ENCODE results near the gene MYO15A. TPM values are rescaled to one million over a fixed set of nuclear protein-coding genes. Genes with fewer than 3 reads are reported as not detected.

Gene MYO15A
- total RNA-seq, 2 donors from 2014 or later, result 0.71 to 1.3 TPM

DNA sequence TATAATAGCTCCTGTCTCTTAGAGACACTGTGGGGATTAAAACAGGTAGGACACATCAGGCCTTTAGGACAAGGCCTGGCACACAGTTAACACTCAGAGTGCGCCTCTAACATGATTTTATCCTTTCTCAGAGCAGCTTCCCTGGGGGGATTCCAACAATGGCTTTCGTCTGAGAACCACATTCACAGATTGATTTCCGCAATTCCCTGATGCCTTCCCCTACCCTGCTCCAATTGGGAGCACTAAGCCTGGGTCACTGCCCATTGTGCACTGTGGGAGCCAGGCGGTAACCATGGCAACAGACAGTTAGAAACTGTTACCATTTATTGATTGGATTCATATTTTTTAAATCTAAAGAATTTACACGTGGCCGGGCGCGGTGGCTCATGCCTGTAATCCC is 69.2 kb downstream of the MYO15A start:
- intact Hi-C loops (cut with DNase I), result no loop called here
- DNase-seq (ENCODE audit: low spot score), result no peak

DNA sequence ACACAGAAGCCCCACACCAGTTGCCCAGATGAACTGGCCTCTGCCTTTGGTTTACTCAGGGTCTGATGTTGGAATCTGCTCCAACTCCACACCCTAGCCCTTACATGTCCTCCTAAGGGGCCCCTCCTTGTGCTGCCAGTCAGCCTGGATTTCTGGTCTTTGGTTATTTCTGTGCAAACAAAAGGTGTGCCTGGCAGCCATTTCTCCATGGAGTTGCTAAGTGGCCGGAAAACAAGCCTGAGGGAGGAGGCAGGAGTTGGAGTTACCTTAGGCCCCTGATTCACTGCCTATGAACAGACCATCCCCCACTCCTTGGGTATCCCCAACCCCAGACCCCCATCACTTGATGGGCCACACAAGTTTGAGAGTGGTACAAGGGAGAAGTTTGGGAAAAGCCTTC is 70.6 kb downstream of the MYO15A start:
- intact Hi-C loops (cut with DNase I), result no loop called here

DNA sequence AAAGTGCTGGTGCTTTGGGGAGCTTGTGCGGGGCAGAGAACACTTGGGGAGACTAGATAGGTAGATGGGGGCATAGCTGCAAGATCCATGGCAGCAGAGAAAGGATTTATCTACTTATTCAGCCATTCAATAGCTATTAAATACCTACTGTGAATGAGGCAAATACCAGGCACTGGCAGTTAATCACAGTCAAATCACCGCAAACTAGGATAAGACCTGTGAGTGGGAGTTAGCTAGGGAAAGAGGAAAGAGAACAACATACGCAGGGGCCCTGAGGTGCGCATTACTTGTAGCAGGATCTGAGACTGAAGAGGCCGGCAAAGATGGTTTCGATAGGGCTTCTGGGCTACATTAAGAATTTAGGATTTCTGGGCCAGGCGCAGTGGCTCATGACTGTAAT is 71.2 kb downstream of the MYO15A start:
- intact Hi-C loops (cut with DNase I), result no loop called here
- no peak for DNase-seq (ENCODE audit: low spot score)

More for the DNA sequence above, 70.6 kb downstream of the MYO15A start:
- no peak for DNase-seq (ENCODE audit: low spot score)

DNA sequence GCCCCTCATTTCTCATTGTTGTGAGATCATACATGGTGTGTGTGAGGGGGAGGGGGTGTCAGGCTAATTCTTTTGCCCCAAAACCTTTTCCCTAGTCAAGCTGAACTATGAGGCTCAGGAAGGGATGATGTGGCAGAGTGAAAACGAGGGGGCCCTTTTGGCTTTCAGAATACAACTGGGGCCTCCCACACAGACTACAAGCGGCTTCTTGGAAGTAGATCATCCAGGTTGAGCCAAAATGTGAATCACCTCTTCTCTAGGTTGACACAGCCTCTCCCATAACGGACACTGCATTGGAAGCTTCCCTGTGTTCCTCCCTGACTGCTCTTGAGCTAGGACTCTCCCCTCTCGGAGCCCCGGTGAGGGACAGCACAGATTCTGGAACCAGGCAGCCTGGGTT is 72.8 kb downstream of the MYO15A start:
- no peak for DNase-seq (ENCODE audit: low spot score)
- intact Hi-C loops (cut with DNase I), result no loop called here

DNA sequence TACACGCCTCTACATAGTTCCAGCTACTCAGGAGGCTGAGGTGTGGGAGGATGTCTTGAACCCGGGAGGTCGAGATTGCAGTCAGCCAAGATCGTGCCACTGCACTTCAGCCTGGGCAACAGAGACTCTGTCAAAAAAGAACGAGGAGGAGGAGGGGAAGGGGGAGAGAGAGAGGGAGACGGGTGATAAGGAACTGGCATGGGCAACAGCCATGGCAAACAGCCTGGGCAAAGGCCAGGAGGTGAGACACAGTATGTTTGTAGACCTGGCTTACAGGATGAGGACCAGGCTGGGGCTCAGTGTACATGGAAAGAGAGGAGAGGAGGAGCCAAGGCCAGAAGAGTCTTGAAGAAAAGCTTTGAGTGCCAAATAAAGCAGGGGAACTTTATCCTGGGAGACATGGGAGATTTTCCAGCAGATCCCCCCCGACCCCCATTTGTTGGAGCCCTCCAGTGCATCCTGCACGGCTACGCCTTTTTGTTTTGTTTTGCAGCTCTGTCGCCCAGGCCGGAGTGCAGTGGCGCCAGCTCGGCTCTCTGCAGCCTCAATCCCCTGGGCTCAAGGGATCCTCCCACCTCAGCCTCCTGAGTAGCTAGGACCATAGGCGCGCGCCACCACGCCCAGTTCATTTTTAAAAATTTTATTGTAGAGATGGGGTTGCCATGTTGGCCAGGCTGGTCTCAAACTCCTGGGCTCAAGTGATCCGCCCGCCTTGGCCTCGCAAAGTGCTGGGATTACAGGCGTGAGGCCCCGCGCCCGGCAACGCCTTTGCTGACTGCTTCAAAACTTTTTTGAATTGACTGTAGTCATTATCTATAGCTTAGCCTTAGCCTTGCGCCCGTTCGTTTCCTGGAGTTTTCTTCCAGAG is 73.8 kb downstream of the MYO15A start:
- peak; percentile 84 for DNase-seq (ENCODE audit: low spot score)
- intact Hi-C loops (cut with DNase I), result no loop called here

DNA sequence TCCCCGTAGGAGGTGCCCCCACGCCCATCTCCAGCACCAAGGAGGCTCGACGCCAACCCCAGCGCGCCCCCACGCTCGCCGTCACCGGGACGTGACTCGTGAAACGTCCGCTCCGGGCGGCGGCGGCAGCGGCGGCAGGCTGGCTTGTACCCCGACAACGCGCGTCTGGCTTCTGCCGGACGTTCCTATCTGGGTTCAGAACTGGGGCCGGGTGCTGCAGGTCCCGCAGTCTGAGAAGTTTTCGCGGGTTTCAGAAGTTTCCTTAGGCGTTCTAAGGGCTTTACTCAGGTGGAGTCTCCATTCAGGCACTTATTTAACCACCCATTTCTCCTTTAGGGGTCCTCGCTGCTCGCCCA is 74.4 kb downstream of the MYO15A start:
- intact Hi-C loops (cut with DNase I), result no loop called here
- DNase-seq (ENCODE audit: low spot score), result peak; percentile 97

DNA sequence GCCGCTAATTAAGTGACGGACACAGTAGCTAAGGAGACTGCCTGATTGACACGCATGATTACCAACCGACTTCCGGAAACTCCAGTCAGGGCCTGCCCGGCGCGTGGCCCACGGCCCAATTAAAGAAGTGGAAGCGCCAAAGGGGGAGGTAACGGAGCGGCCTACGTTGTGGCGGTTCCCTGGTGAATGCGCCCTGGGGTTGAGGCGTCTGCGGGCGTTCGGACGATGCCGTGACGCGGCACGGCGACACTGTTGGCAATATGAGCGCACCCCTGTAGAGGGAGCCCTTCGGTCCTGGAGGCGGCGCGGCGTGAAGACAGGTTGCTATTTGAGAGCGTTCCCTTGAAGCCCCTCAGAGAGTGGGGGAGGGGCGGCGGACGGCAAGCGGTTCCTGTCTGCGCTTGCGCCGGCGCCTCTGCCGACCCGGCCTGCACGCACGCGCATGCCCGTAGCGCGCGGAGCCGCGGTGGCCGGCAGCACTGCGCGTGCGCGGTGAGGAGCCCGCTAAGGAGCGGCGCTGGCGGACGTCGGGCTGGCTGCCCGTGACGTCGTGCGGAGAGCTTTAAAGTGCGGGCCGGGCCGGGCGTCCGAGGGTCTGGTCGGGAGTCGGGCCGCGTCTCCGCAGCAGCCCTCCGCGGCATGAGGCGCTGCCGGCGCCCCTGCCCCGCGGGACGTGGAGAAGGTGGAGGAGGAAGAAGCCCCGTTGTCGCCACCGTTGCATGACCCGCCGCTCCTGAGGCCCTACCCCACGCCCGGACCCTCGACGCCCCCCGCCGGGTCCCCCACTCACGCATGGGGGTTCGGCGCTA is 75.0 kb downstream of the MYO15A start, which contains the start of gene ALKBH5:
ALKBH5 (plus strand) TSS at position 495 of the 809 bp plus-strand sequence. CDS start 416 bp downstream, outside the sequence.
- intact Hi-C loops (cut with DNase I), result no loop called here
- peak; percentile 98 for DNase-seq (ENCODE audit: low spot score)

DNA sequence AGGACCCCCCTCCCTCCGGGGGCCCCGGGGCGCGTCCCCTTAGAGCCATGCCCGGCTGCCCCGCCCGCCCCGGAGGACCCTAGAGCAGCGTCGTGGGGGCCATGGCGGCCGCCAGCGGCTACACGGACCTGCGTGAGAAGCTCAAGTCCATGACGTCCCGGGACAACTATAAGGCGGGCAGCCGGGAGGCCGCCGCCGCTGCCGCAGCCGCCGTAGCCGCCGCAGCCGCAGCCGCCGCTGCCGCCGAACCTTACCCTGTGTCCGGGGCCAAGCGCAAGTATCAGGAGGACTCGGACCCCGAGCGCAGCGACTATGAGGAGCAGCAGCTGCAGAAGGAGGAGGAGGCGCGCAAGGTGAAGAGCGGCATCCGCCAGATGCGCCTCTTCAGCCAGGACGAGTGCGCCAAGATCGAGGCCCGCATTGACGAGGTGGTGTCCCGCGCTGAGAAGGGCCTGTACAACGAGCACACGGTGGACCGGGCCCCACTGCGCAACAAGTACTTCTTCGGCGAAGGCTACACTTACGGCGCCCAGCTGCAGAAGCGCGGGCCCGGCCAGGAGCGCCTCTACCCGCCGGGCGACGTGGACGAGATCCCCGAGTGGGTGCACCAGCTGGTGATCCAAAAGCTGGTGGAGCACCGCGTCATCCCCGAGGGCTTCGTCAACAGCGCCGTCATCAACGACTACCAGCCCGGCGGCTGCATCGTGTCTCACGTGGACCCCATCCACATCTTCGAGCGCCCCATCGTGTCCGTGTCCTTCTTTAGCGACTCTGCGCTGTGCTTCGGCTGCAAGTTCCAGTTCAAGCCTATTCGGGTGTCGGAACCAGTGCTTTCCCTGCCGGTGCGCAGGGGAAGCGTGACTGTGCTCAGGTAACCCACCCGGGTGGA is 75.8 kb downstream of the MYO15A start:
- DNase-seq (ENCODE audit: low spot score), result peak; percentile 91
- intact Hi-C loops (cut with DNase I), result no loop called here

DNA sequence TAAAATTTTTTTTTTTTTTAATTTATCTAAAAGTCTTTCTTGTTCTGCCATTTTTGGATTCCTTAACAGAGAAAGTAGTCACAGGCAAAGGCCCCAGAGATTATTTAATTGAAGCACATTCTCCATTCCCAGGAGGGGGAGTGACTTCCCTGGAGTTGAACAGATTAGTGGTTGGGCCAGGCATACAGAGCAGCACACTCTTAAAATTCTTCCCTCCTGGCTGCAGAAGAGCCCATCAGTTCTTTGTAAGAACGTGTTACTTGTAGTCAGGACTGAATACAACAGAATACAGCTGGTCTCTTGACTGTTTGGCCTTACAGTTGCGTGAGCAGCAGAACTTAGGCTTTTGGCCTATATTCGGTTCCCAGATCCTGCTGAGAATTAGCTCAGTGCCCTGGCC is 76.8 kb downstream of the MYO15A start:
- intact Hi-C loops (cut with DNase I), result no loop called here
- DNase-seq (ENCODE audit: low spot score), result no peak

DNA sequence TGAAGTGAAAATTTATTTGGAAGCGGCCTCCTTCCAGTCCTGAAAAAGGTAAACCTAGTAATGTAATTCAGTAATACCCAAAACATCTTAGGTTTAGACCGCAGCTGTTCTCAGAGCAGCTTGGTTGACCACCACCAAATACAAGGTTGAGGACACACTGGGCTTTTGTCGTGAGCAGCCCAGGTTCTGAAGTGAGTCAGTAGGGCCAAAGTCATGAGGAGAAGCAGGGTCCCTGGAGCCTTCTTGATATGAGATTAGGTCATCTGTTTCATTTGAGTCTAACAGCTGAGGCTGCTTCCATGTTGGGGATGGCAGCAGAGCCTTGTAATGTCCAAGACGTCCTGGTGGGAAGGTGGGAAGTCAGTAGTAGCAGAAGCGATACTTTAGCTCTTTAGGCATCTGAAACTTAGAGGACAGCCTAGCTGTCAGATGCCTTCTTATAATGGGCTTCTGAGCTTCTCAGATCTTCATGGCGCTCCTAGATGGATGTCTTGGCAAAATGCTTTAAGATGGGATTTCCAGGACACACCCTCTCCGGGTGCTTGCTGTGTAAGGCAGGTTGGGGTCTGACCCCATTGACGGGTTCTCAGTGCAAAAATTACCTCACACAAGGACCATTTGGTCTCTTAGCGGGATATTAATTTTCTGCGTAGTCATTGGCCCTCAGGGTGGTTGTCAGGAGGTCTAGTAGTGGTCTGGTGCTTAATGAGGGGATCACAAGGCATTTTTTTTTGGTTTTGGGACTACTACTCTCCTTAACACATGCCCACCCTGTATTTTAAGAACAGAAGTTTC is 77.5 kb downstream of the MYO15A start:
- intact Hi-C loops (cut with DNase I), result no loop called here
- DNase-seq (ENCODE audit: low spot score), result no peak

DNA sequence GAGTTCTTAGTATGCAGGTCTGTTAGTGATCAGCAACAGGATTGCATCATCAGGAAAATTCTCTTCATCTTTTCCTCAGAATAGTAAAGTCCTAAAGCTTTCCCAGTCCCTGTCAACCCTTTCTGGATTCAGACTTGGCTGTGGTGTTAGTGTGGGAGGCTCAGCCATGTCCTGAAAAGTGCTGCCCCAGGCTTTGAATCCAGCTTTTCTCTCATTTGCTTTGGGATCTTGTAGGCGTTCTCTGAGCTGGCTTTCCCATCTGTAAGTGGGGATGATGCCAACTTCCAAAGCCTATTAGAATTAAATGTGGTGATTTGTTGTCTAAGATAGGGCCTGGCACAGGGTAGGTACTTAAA is 78.0 kb downstream of the MYO15A start:
- DNase-seq (ENCODE audit: low spot score), result no peak
- intact Hi-C loops (cut with DNase I), result no loop called here

DNA sequence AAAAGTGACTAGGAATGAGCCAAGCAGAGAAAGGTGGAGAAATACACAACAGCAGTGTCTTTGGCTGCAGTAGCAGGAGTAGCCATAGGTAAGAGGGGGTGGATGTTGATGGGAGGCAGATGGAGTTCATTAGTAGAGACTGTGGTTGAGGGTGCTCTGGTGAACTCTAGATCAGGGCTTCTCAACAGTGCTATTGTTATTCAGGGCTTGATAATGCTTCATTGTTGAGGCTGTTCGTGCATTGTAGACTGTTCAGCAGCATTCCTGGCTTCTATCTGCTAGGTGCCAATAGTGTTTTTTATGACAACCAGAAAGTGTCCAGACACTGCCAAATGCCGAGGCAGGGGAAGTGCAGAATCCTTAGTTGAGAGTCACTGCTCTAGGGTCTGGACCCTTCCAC is 78.7 kb downstream of the MYO15A start:
- intact Hi-C loops (cut with DNase I), result no loop called here
- DNase-seq (ENCODE audit: low spot score), result no peak

DNA sequence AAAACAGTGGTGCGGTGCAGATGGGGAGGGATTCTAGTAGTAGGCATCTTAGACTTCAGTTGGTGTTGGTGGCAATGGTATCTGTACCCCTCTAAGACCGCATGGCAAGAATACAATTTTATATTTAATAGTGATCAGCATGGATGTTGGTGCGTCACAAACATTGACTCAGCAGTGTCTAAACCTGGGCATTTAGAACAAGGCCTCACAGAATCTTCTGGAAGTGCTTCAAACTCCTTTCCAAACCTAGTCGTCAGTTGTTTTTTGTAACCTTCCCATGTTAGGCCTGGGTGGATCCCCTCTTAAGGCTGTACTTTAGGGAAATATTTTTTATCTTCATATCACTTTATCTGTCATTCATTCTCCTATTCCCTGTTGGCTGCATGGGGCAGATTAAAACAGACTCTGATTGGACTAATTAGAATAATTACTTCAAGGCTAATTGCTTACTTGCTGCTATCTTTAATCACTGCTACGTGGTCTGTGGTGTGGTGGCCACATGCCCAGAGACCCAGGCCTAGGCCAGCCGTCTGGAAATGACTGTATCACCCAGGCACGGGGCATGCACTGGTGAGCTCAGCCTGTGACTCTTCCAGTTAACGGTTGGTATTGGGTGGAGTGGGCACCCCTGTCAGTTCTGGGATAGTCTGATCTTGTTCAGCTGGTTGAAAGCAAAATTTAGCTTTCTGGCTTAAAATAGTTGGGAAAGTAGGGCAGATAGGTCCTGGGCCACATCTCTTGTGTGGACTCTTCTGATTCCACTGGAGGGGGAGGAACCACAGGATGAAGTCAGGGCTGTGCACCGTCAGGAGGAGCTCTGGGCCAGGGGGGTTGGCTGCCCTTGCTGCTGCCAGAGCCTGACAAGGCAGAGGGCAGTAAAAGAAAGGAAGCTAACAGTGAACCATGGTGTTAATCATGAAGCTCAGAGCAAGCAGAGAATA is 79.5 kb downstream of the MYO15A start:
- DNase-seq (ENCODE audit: low spot score), result no peak
- intact Hi-C loops (cut with DNase I), result no loop called here

DNA sequence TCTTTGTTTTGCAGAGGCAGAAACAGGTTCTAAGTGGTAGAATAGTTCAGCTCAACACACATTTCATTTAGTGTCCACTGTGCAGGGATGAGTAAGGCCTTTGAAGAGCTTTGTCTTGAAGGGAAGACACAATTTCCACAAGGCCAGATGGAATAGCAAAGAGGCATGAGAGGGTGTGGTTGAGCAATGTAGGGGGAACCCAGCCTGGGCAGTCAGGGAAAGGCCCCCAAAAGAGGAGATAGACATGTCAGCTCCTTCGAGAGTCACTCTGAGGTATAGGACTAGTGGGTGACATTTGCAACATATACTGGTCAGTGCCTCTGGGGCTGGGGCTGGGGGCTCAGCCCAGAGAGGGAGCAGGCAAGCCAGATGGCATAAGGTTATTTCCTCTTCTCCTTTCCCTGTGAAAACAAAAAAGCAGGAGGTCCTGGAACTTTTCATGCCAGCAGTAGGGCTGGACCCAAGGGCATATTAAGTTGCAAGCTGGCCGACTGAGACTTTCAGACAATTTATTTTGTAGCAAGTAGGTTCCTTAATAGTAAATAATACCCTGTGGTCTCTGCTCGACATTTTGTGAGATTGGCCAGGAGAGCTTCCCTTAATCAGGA is 82.2 kb downstream of the MYO15A start:
- DNase-seq (ENCODE audit: low spot score), result no peak
- intact Hi-C loops (cut with DNase I), result no loop called here

DNA sequence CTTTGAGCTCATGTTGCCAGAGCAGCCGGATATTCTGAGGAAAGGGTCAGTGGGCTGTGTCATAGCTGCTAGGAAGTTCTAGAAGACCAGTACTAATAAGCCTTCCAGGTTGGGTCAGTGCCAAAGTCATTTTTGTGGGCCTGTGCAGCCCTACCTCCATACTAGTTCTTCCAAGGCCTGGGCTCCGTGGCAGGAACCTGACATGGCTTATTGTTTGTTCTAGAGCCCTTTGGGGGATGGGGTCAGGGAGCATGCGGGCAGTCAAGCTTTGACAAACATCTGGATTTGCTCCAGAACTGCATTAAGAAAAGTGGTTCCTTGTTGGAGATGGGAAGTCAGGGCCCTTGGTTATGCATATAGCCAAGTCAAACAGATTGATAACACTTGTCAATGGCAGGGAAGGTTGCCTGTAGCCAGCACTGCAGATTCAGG is 82.7 kb downstream of the MYO15A start:
- DNase-seq (ENCODE audit: low spot score), result no peak
- intact Hi-C loops (cut with DNase I), result no loop called here

DNA sequence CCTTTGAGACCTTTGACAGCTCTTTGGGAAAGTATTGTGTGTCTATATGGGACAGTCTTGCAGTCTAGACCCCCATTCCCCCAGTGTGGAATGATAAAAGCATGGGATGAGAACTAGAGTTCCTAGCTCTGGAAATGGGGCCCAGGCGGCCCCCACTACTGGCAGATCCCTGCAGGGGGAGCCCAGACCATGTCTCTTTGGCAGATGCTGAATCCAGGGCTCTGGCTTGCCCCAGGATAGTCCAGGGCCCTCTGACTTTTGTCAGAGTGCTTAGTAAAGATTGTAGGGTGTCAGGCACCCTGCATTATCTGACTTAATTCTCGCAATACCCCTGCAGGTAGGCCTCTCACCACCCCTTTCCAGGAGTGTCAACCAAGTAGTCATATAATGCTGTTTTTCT is 83.4 kb downstream of the MYO15A start:
- no peak for DNase-seq (ENCODE audit: low spot score)
- intact Hi-C loops (cut with DNase I), result no loop called here

DNA sequence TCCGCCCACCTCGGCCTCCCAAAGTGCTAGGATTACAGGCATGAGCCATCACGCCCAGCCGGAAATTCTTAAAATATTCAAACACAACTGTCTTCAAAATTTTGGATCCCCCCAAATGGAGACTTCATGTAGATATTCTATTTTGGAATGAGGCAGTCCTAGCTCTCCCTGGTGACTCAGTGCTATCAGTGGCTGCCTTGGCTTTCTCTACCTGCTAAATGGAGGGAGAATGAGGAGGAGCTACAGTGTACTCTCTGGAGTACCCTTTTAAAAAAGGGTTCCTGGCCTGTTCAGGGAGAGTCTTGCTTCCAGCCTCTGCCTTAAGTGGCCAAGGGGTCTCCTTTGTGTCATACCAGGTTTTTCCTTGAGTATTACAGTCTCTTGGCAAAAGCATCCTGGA is 85.8 kb downstream of the MYO15A start:
- no peak for DNase-seq (ENCODE audit: low spot score)
- intact Hi-C loops (cut with DNase I), result no loop called here

Measured in posterior vena cava (tissue), 2 donors.